OCI-LY7 (cell line): ENCODE measurements around the gene P3H3.

Experiments used
- EZH2phosphoT487 ChIP-seq: fragments of 200-600 bp; sonication (generic); IDR thresholded peaks from 2 replicates; pipeline ENCODE4 v1.6.1; 2018; ENCODE audit warnings: low read depth, borderline replicate concordance, mild to moderate bottlenecking, mixed run types, antibody characterized with exemption, low read length, moderate library complexity, mixed read lengths
- TF ChIP-seq, protein P1 (sequence below): fragments of 200-600 bp; sonication (generic); conservative IDR thresholded peaks from 2 replicates; pipeline ENCODE4 v1.5.1; 2014; ENCODE audit warnings: mild to moderate bottlenecking, antibody characterized with exemption, low read length, moderate library complexity, mixed read lengths

DNA sequence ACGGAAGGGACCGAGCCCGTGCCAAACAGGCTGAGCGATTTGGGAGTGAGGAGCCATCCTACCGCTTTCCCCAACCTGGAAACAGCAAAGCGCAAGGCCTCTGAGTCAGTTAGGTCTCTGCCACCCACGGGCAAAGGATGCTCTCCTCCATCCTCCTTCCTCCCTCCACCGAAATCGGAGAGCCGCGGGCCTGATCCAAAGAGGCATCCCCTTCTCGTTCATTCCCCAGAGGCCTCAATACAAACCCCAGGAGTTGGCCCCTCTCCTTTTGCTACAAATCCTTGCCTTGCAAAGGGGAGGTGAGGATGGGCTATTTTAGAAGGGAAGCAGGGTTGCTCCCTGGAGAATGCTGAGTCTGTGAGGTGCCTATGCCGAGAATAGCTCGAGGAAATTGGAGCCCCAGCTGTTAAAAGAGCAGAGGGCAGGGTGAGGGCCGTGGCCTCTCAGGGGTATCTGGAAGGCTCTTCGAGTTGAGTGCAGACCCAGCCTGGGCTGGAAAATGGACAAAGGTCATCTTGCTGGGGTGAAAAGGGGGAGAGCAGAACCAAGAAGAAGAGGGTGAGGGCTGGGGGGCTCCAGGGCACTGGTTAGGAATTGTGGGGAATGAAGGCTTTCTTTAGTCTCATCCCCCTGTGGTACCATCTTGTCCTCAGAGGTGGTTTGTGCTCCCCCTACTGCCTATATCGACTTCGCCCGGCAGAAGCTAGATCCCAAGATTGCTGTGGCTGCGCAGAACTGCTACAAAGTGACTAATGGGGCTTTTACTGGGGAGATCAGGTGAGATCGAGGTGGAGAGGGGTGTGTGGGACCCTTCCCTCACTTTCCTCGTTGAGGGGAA is 40.2 kb downstream of the P3H3 start:
- TF ChIP-seq, protein P1, sequence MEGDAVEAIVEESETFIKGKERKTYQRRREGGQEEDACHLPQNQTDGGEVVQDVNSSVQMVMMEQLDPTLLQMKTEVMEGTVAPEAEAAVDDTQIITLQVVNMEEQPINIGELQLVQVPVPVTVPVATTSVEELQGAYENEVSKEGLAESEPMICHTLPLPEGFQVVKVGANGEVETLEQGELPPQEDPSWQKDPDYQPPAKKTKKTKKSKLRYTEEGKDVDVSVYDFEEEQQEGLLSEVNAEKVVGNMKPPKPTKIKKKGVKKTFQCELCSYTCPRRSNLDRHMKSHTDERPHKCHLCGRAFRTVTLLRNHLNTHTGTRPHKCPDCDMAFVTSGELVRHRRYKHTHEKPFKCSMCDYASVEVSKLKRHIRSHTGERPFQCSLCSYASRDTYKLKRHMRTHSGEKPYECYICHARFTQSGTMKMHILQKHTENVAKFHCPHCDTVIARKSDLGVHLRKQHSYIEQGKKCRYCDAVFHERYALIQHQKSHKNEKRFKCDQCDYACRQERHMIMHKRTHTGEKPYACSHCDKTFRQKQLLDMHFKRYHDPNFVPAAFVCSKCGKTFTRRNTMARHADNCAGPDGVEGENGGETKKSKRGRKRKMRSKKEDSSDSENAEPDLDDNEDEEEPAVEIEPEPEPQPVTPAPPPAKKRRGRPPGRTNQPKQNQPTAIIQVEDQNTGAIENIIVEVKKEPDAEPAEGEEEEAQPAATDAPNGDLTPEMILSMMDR = peak; percentile 66
- no peak for TF ChIP-seq EZH2phosphoT487
